ENCODE results near the gene HLA-G. TPM values are rescaled to one million over a fixed set of nuclear protein-coding genes. Genes with fewer than 3 reads are reported as not detected.
"Not testable (repeated sequence)": the region's sequence is repeated elsewhere in the genome, so short reads cannot be mapped to it uniquely, and the experiment has no call there.

HLA-G gene
- total RNA-seq = 1 to 10 TPM in 1 of 9 donors, under 1 TPM in 5, not detected in 3; 0.14 to 1.6 (median 0.41) TPM
- polyA plus RNA-seq = not detected
- long read RNA-seq, donor 1 = 0 reads
- long read RNA-seq, donor 2 = 0 reads
- long read RNA-seq, donor 3 = 0 reads
- long read RNA-seq, donor 4 = 0 reads
- long read RNA-seq, donor 5 = 0 reads
- long read RNA-seq, donor 6 = 0 reads
- long read RNA-seq, donor 7 = 0 reads
- long read RNA-seq, donor 8 = 0 reads
- long read RNA-seq, donor 9 = 0 reads
- long read RNA-seq, donor 10 = 0 reads

DNA sequence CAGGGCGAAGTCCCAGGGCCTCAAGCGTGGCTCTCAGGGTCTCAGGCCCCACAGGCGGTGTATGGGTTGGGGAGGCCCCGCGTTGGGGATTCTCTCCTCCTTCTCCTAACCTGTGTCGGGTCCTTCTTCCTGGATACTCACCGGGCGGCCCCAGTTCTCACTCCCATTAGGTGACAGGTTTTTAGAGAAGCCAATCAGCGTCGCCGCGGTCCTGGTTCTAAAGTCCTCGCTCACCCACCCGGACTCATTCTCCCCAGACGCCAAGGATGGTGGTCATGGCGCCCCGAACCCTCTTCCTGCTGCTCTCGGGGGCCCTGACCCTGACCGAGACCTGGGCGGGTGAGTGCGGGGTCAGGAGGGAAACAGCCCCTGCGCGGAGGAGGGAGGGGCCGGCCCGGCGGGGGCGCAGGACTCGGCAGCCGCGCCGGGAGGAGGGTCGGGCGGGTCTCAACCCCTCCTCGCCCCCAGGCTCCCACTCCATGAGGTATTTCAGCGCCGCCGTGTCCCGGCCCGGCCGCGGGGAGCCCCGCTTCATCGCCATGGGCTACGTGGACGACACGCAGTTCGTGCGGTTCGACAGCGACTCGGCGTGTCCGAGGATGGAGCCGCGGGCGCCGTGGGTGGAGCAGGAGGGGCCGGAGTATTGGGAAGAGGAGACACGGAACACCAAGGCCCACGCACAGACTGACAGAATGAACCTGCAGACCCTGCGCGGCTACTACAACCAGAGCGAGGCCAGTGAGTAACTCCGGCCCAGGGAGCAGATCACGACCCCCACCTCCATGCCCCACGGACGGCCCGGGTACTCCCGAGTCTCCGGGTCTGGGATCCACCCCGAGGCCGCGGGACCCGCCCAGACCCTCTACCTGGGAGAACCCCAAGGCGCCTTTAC, at the start of gene HLA-G:
HLA-G (plus strand) TSS at position 247 of the 892 bp plus-strand sequence; CDS start at position 267, 20 bp downstream.
- TF ChIP-seq, protein P1, sequence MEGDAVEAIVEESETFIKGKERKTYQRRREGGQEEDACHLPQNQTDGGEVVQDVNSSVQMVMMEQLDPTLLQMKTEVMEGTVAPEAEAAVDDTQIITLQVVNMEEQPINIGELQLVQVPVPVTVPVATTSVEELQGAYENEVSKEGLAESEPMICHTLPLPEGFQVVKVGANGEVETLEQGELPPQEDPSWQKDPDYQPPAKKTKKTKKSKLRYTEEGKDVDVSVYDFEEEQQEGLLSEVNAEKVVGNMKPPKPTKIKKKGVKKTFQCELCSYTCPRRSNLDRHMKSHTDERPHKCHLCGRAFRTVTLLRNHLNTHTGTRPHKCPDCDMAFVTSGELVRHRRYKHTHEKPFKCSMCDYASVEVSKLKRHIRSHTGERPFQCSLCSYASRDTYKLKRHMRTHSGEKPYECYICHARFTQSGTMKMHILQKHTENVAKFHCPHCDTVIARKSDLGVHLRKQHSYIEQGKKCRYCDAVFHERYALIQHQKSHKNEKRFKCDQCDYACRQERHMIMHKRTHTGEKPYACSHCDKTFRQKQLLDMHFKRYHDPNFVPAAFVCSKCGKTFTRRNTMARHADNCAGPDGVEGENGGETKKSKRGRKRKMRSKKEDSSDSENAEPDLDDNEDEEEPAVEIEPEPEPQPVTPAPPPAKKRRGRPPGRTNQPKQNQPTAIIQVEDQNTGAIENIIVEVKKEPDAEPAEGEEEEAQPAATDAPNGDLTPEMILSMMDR (IDR thresholded peaks at IDR 0.05) = no peak
- TF ChIP-seq POLR2A (IDR thresholded peaks at IDR 0.05) = no peak
- H3K27me3 ChIP-seq = peaks cover 24% of the 10 kb centered on the region
- no peaks in the 10 kb centered on the region for H3K9me3 ChIP-seq (replicated peaks in 1 of 3)
- peaks cover 0 to 10% of the 10 kb centered on the region in 2 donors for H3K4me1 ChIP-seq (replicated peaks in 1 of 2)
- no peaks in the 10 kb centered on the region for H3K36me3 ChIP-seq (replicated peaks in 1 of 2)
- WGBS, 4 donors = 12 to 40% (median 22%) methylated on average over 16 to 75 of the region's 75 CpGs
- no peak within 1 kb of the TSS for H3K27ac ChIP-seq
- DNase-seq = peak in 4 of 7 donors; percentile 19 to 27 (median 23)
- H3K4me3 ChIP-seq = peak within 1 kb of the TSS in 2 of 4 donors; percentile 6 to 20
- intact Hi-C loops (cut with DNase I) = no loop called here

DNA sequence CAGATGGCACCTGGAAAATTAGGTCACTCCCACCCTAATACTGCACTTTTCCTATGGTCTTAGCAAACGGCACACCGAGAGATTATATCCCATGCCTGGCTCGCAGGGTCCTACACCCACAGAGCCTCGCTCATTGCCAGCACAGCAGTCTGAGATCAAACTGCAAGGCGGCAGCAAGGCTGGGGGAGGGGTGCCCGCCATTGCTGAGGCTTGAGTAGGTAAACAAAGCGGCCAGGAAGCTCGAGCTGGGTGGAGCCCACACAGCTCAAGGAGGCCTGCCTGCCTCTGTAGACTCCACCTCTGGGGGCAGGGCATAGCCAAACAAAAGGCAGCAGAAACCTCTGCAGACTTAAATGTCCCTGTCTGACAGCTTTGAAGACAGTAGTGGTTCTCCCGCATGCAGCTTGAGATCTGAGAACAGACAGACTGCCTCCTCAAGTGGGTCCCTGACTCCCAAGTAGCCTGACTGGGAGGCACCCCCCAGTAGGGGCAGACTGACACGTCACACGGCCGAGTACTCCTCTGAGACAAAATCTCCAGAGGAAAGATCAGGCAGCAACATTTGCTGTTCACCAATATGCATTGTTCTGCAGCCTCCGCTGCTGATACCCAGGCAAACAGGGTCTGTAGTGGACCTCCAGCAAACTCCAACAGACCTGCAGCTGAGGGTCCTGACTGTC, 47.5 kb upstream of the HLA-G start:
- H3K27me3 ChIP-seq; intact Hi-C loops (cut with DNase I); H3K4me3 ChIP-seq; H3K4me1 ChIP-seq (replicated peaks in 1 of 2); H3K36me3 ChIP-seq (replicated peaks in 1 of 2); DNase-seq; H3K9me3 ChIP-seq (replicated peaks in 1 of 3); H3K27ac ChIP-seq: not testable (repeated sequence)
- WGBS, 4 donors = 64 to 92% (median 72%) methylated on average over 2 to 13 of the region's 13 CpGs

DNA sequence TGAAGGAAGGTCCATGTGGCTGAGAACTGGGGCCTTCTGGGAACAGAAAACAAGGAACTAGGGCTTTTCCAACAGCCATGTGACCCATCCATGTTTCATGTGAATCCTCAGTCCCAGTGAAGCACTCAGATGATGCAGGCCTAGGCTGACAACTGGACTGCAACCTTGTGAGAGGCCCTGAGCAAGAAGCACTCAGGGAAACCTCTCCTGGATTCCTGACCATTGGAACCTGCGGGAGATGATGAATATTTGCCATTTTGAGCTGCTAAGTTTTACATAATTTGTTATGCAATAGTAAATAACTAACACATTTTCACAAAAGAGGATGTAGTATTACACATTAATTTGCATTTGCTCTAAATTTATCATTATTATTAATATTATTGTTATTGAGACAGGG, 38.4 kb upstream of the HLA-G start:
- no peak for DNase-seq
- intact Hi-C loops (cut with DNase I) = no loop called here
- H3K36me3 ChIP-seq (replicated peaks in 1 of 2) = no peaks in the 10 kb centered on the region
- no peak overlapping the region for H3K27ac ChIP-seq
- peaks cover 0 to 10% of the 10 kb centered on the region in 2 donors for H3K4me1 ChIP-seq (replicated peaks in 1 of 2)
- 94 to 100% (median 94%) methylated on average over 1 of the region's 1 CpG for WGBS, 4 donors
- no peaks in the 10 kb centered on the region for H3K9me3 ChIP-seq (replicated peaks in 1 of 3)
- no peak overlapping the region for H3K4me3 ChIP-seq
- H3K27me3 ChIP-seq = no peaks in the 10 kb centered on the region
- TF ChIP-seq POLR2A (IDR thresholded peaks at IDR 0.05) = no peak
- TF ChIP-seq, protein P1 (IDR thresholded peaks at IDR 0.05) = no peak

GRCh38 chr6:29790626-29791025, 37.0 kb upstream of the HLA-G start:
- intact Hi-C loops (cut with DNase I) = no loop called here
- TF ChIP-seq, protein P1 (IDR thresholded peaks at IDR 0.05) = no peak
- no peak for TF ChIP-seq POLR2A (IDR thresholded peaks at IDR 0.05)

More at GRCh38 chr6:29790626-29791025, 37.0 kb upstream of the HLA-G start:
- H3K4me3 ChIP-seq = no peak overlapping the region
- WGBS, 4 donors = 87 to 91% (median 88%) methylated on average over 3 of the region's 3 CpGs
- peaks cover 0 to 10% of the 10 kb centered on the region in 2 donors for H3K4me1 ChIP-seq (replicated peaks in 1 of 2)
- H3K36me3 ChIP-seq (replicated peaks in 1 of 2) = no peaks in the 10 kb centered on the region
- no peaks in the 10 kb centered on the region for H3K9me3 ChIP-seq (replicated peaks in 1 of 3)
- H3K27ac ChIP-seq = no peak overlapping the region
- no peak for DNase-seq
- H3K27me3 ChIP-seq = no peaks in the 10 kb centered on the region
